ENCODE results near the gene GLS.

GLS gene

GRCh38 chr2:190979906-190980629 lies 99.4 kb downstream of the GLS start:
- H2AK5ac ChIP-seq (ENCODE audit: low read length, severe bottlenecking), result no peak overlapping the region
- H3K4me2 ChIP-seq (ENCODE audit: low read length, poor library complexity, severe bottlenecking), result no peak overlapping the region
- WGBS, result 56% methylated on average over 14 of the region's 14 CpGs
- H3K27me3 ChIP-seq (ENCODE audit: control insufficient read depth in 1 of 2, insufficient read depth in 1 of 2, low read length in 2 of 2), result no peaks in the 10 kb centered on the region
- no peak overlapping the region for H4K8ac ChIP-seq (ENCODE audit: low read length)
- no peak overlapping the region for H3K23ac ChIP-seq (ENCODE audit: low read length in 2 of 2)
- peaks cover 12% of the 10 kb centered on the region for H3K79me1 ChIP-seq (replicated peaks; ENCODE audit: low read length, poor library complexity, severe bottlenecking)
- no peak overlapping the region for H4K91ac ChIP-seq (ENCODE audit: low read length)
- H2BK15ac ChIP-seq (ENCODE audit: low read depth, poor library complexity, severe bottlenecking), result no peak overlapping the region
- no peak overlapping the region for H2BK5ac ChIP-seq (ENCODE audit: low read depth, low read length, poor library complexity, severe bottlenecking)
- DNase-seq, result peak; percentile 86
- H3K18ac ChIP-seq (ENCODE audit: low read depth in 1 of 2, low read length in 2 of 2), result peak overlapping the region in 1 of 2 experiments; percentile 14
- H3K27ac ChIP-seq (ENCODE audit: low read length, poor library complexity, severe bottlenecking), result peak overlapping the region; percentile 73
- H3K9me3 ChIP-seq (ENCODE audit: control insufficient read depth, low read length), result no peaks in the 10 kb centered on the region
- H3K4me3 ChIP-seq (ENCODE audit: insufficient read depth in 1 of 2, low read depth in 1 of 2, low read length in 2 of 2), result no peak overlapping the region
- H2BK120ac ChIP-seq (ENCODE audit: low read depth, low read length), result no peak overlapping the region
- H3K9ac ChIP-seq (ENCODE audit: low read length), result no peak overlapping the region
- peaks cover 11% of the 10 kb centered on the region for H3K4me1 ChIP-seq (ENCODE audit: control insufficient read depth, insufficient read depth, low read depth, low read length)
- no peak overlapping the region for H2BK12ac ChIP-seq (ENCODE audit: low read length in 2 of 2)
- no peak overlapping the region for H2AFZ ChIP-seq (ENCODE audit: low read depth, low read length)
- H3K4ac ChIP-seq (ENCODE audit: low read depth in 1 of 2, low read length in 2 of 2), result no peak overlapping the region
- no peak overlapping the region for H3K14ac ChIP-seq (ENCODE audit: low read length in 2 of 2)
- peaks cover 35 to 100% of the 10 kb centered on the region in 2 experiments for H3K36me3 ChIP-seq (ENCODE audit: control insufficient read depth in 1 of 2, insufficient read depth in 2 of 2, low read depth in 1 of 2, low read length in 2 of 2)

- Histone ChIP-seq H3K4ac (ENCODE audit: low read depth in 1 of 2, low read length in 2 of 2) (no peak overlapping the region), H4K8ac (ENCODE audit: low read length) (no peak overlapping the region), H2BK5ac (ENCODE audit: low read depth, low read length, poor library complexity, severe bottlenecking) (peak overlapping the region; percentile 71), H2BK12ac (ENCODE audit: low read length in 2 of 2) (no peak overlapping the region), H3K36me3 (ENCODE audit: control insufficient read depth in 1 of 2, insufficient read depth in 2 of 2, low read depth in 1 of 2, low read length in 2 of 2) (peaks cover 40 to 100% of the 10 kb centered on the region in 2 experiments), H3K4me2 (ENCODE audit: low read length, poor library complexity, severe bottlenecking) (no peak overlapping the region), H3K27ac (ENCODE audit: low read length, poor library complexity, severe bottlenecking) (peak overlapping the region; percentile 73), H2BK120ac (ENCODE audit: low read depth, low read length) (no peak overlapping the region), H3K79me1 (replicated peaks; ENCODE audit: low read length, poor library complexity, severe bottlenecking) (peaks cover 12% of the 10 kb centered on the region), H4K91ac (ENCODE audit: low read length) (no peak overlapping the region), H3K4me1 (ENCODE audit: control insufficient read depth, insufficient read depth, low read depth, low read length) (peaks cover 11% of the 10 kb centered on the region), H3K23ac (ENCODE audit: low read length in 2 of 2) (no peak overlapping the region), H3K9ac (ENCODE audit: low read length) (no peak overlapping the region), H2AK5ac (ENCODE audit: low read length, severe bottlenecking) (no peak overlapping the region), H3K27me3 (ENCODE audit: control insufficient read depth in 1 of 2, insufficient read depth in 1 of 2, low read length in 2 of 2) (no peaks in the 10 kb centered on the region), H3K4me3 (ENCODE audit: insufficient read depth in 1 of 2, low read depth in 1 of 2, low read length in 2 of 2) (no peak overlapping the region), H3K18ac (ENCODE audit: low read depth in 1 of 2, low read length in 2 of 2) (no peak overlapping the region), H3K9me3 (ENCODE audit: control insufficient read depth, low read length) (no peaks in the 10 kb centered on the region), H2AFZ (ENCODE audit: low read depth, low read length) (no peak overlapping the region), H3K14ac (ENCODE audit: low read length in 2 of 2) (no peak overlapping the region), H2BK15ac (ENCODE audit: low read depth, poor library complexity, severe bottlenecking) (no peak overlapping the region)
- DNase-seq, result no peak
- 82% methylated on average over 10 of the region's 10 CpGs for WGBS
Observed at GRCh38 chr2:190980630-190981209, 100.1 kb downstream of the GLS start.

GRCh38 chr2:190981333-190981732 lies 100.7 kb downstream of the GLS start:
- H2AFZ ChIP-seq (ENCODE audit: low read depth, low read length), result no peak overlapping the region
- no peak overlapping the region for H2BK5ac ChIP-seq (ENCODE audit: low read depth, low read length, poor library complexity, severe bottlenecking)
- no peak for DNase-seq
- no peaks in the 10 kb centered on the region for H3K9me3 ChIP-seq (ENCODE audit: control insufficient read depth, low read length)
- H3K79me1 ChIP-seq (replicated peaks; ENCODE audit: low read length, poor library complexity, severe bottlenecking), result peaks cover 15% of the 10 kb centered on the region
- H4K8ac ChIP-seq (ENCODE audit: low read length), result no peak overlapping the region
- no peaks in the 10 kb centered on the region for H3K27me3 ChIP-seq (ENCODE audit: control insufficient read depth in 1 of 2, insufficient read depth in 1 of 2, low read length in 2 of 2)
- no peak overlapping the region for H3K14ac ChIP-seq (ENCODE audit: low read length in 2 of 2)
- H2BK15ac ChIP-seq (ENCODE audit: low read depth, poor library complexity, severe bottlenecking), result no peak overlapping the region
- no peak overlapping the region for H4K91ac ChIP-seq (ENCODE audit: low read length)
- H2AK5ac ChIP-seq (ENCODE audit: low read length, severe bottlenecking), result no peak overlapping the region
- H2BK12ac ChIP-seq (ENCODE audit: low read length in 2 of 2), result no peak overlapping the region
- 90% methylated on average over 4 of the region's 6 CpGs for WGBS
- H3K4me1 ChIP-seq (ENCODE audit: control insufficient read depth, insufficient read depth, low read depth, low read length), result peaks cover 11% of the 10 kb centered on the region
- no peak overlapping the region for H3K4me3 ChIP-seq (ENCODE audit: insufficient read depth in 1 of 2, low read depth in 1 of 2, low read length in 2 of 2)
- H3K4ac ChIP-seq (ENCODE audit: low read depth in 1 of 2, low read length in 2 of 2), result no peak overlapping the region
- H3K27ac ChIP-seq (ENCODE audit: low read length, poor library complexity, severe bottlenecking), result peak overlapping the region; percentile 73
- peaks cover 46 to 100% of the 10 kb centered on the region in 2 experiments for H3K36me3 ChIP-seq (ENCODE audit: control insufficient read depth in 1 of 2, insufficient read depth in 2 of 2, low read depth in 1 of 2, low read length in 2 of 2)
- no peak overlapping the region for H2BK120ac ChIP-seq (ENCODE audit: low read depth, low read length)
- no peak overlapping the region for H3K18ac ChIP-seq (ENCODE audit: low read depth in 1 of 2, low read length in 2 of 2)
- H3K23ac ChIP-seq (ENCODE audit: low read length in 2 of 2), result no peak overlapping the region
- H3K9ac ChIP-seq (ENCODE audit: low read length), result no peak overlapping the region
- H3K4me2 ChIP-seq (ENCODE audit: low read length, poor library complexity, severe bottlenecking), result no peak overlapping the region

GRCh38 chr2:190981733-190982132 lies 101.1 kb downstream of the GLS start:
- WGBS, result 96% methylated on average over 1 of the region's 1 CpG
- H3K9me3 ChIP-seq (ENCODE audit: control insufficient read depth, low read length), result no peaks in the 10 kb centered on the region
- no peaks in the 10 kb centered on the region for H3K27me3 ChIP-seq (ENCODE audit: control insufficient read depth in 1 of 2, insufficient read depth in 1 of 2, low read length in 2 of 2)
- H3K4me1 ChIP-seq (ENCODE audit: control insufficient read depth, insufficient read depth, low read depth, low read length), result peaks cover 11% of the 10 kb centered on the region
- peaks cover 17% of the 10 kb centered on the region for H3K79me1 ChIP-seq (replicated peaks; ENCODE audit: low read length, poor library complexity, severe bottlenecking)
- no peak overlapping the region for H2BK120ac ChIP-seq (ENCODE audit: low read depth, low read length)
- no peak overlapping the region for H2AFZ ChIP-seq (ENCODE audit: low read depth, low read length)
- no peak overlapping the region for H2BK12ac ChIP-seq (ENCODE audit: low read length in 2 of 2)
- H3K4me3 ChIP-seq (ENCODE audit: insufficient read depth in 1 of 2, low read depth in 1 of 2, low read length in 2 of 2), result no peak overlapping the region
- H3K4ac ChIP-seq (ENCODE audit: low read depth in 1 of 2, low read length in 2 of 2), result no peak overlapping the region
- no peak overlapping the region for H3K14ac ChIP-seq (ENCODE audit: low read length in 2 of 2)
- H3K18ac ChIP-seq (ENCODE audit: low read depth in 1 of 2, low read length in 2 of 2), result no peak overlapping the region
- H3K9ac ChIP-seq (ENCODE audit: low read length), result no peak overlapping the region
- no peak overlapping the region for H4K91ac ChIP-seq (ENCODE audit: low read length)
- no peak overlapping the region for H2BK5ac ChIP-seq (ENCODE audit: low read depth, low read length, poor library complexity, severe bottlenecking)
- no peak overlapping the region for H3K23ac ChIP-seq (ENCODE audit: low read length in 2 of 2)
- no peak overlapping the region for H2AK5ac ChIP-seq (ENCODE audit: low read length, severe bottlenecking)
- no peak overlapping the region for H3K27ac ChIP-seq (ENCODE audit: low read length, poor library complexity, severe bottlenecking)
- DNase-seq, result no peak
- no peak overlapping the region for H4K8ac ChIP-seq (ENCODE audit: low read length)
- peaks cover 48 to 100% of the 10 kb centered on the region in 2 experiments for H3K36me3 ChIP-seq (ENCODE audit: control insufficient read depth in 1 of 2, insufficient read depth in 2 of 2, low read depth in 1 of 2, low read length in 2 of 2)
- no peak overlapping the region for H3K4me2 ChIP-seq (ENCODE audit: low read length, poor library complexity, severe bottlenecking)
- H2BK15ac ChIP-seq (ENCODE audit: low read depth, poor library complexity, severe bottlenecking), result no peak overlapping the region

Measured in mesenchymal stem cell (in vitro differentiated cells and primary cell).